Measurements from ENCODE around the gene TRNP1.
A peak's percentile ranks its signal among the peaks of the same experiment; 100 is the strongest.

Gene TRNP1

GRCh38 chr1:27027575-27028250 is 34.2 kb downstream of the TRNP1 start:
- DNase-seq, result no peak

- DNase-seq, result no peak
Observed at GRCh38 chr1:27029517-27029916, 36.0 kb downstream of the TRNP1 start.

GRCh38 chr1:27031235-27032118 is 38.0 kb downstream of the TRNP1 start:
- peak; percentile 77 for DNase-seq

GRCh38 chr1:27032119-27032461 is 38.6 kb downstream of the TRNP1 start:
- no peak for DNase-seq

GRCh38 chr1:27033043-27033746 is 39.7 kb downstream of the TRNP1 start:
- no peak for DNase-seq

GRCh38 chr1:27035344-27035743 is 41.9 kb downstream of the TRNP1 start:
- DNase-seq, result no peak

GRCh38 chr1:27036718-27037117 is 43.2 kb downstream of the TRNP1 start:
- DNase-seq, result no peak

- no peak for DNase-seq
Observed at GRCh38 chr1:27037518-27037917, 44.0 kb downstream of the TRNP1 start.

GRCh38 chr1:27038020-27038419 is 44.5 kb downstream of the TRNP1 start:
- no peak for DNase-seq

- DNase-seq, result no peak
Observed at GRCh38 chr1:27042670-27043069, 49.2 kb downstream of the TRNP1 start.

GRCh38 chr1:27044613-27045151 is 51.2 kb downstream of the TRNP1 start:
- DNase-seq, result peak; percentile 72

- DNase-seq, result peak; percentile 54
Observed at GRCh38 chr1:27045973-27046558, 52.6 kb downstream of the TRNP1 start.

GRCh38 chr1:27047914-27048313 is 54.4 kb downstream of the TRNP1 start:
- no peak for DNase-seq

GRCh38 chr1:27049100-27049499 is 55.6 kb downstream of the TRNP1 start:
- peak; percentile 22 for DNase-seq

GRCh38 chr1:27049607-27050006 is 56.1 kb downstream of the TRNP1 start:
- no peak for DNase-seq
